ENCODE data around the gene SLC38A8.

SLC38A8 gene

GRCh38 chr16:84048871-84049270 is 6.3 kb upstream of the SLC38A8 start:
- no peak for DNase-seq (ENCODE audit: low read depth in 2 of 2)

GRCh38 chr16:84048270-84048669 is 5.7 kb upstream of the SLC38A8 start:
- DNase-seq (ENCODE audit: low read depth in 2 of 2) = no peak

GRCh38 chr16:84047626-84048025 is 5.0 kb upstream of the SLC38A8 start:
- no peak for DNase-seq (ENCODE audit: low read depth in 2 of 2)

DNA sequence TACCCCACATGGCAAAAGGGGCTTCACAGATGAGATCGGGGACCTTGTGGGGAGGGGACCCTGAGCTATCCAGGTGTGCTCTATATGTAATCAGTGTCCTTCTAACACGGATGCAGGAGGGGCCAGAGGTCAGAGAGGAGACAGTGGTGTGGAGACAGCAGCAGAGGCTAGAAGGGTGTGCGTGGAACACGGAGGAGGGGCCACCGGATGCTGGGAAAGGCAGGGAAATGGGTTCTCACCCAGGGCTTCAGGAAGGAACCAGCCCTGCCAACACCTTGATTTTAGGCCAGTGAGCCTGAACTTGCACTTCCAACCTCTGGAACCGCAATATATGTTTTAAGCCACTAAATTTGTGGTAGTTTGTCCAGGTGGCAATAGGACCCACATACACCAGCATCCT is 4.6 kb upstream of the SLC38A8 start:
- DNase-seq (ENCODE audit: low read depth in 2 of 2) = no peak

DNA sequence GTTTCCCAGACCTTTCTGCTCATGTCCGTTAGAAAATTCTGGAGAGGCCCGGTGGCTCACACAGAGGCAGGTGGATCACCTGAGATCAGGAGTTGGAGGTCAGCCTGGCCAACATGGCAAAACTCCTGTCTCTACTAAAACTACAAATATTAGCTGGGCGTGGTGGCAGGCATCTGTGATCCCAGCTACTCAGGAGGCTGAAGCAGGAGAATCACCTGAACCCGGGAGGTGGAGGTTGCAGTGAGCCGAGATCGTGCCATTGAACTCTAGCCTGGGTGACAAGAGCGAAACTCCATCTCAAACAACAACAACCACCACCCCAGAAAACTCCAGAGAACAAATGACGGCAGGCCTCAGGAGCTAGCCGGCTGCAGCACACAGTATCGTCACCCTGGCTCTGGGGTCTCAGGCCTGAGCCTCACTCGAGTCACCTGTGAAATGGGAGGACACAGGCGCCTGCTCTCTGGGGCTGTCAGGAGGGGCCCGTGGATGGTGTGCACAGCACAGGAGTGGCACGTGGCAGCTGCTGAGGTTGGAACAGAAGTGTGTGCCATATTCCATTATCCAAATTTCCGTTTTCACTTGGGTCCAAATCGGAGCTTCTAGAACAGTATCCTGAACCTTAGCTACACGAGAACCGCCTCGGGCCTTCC is 3.3 kb upstream of the SLC38A8 start:
- no peak for DNase-seq (ENCODE audit: low read depth in 2 of 2)

GRCh38 chr16:84045001-84045817 is 2.6 kb upstream of the SLC38A8 start:
- DNase-seq (ENCODE audit: low read depth in 2 of 2) = no peak

GRCh38 chr16:84044118-84044488 is 1.5 kb upstream of the SLC38A8 start:
- no peak for DNase-seq (ENCODE audit: low read depth in 2 of 2)

GRCh38 chr16:84043486-84044117 is 1.0 kb upstream of the SLC38A8 start:
- DNase-seq (ENCODE audit: low read depth in 2 of 2) = no peak

DNA sequence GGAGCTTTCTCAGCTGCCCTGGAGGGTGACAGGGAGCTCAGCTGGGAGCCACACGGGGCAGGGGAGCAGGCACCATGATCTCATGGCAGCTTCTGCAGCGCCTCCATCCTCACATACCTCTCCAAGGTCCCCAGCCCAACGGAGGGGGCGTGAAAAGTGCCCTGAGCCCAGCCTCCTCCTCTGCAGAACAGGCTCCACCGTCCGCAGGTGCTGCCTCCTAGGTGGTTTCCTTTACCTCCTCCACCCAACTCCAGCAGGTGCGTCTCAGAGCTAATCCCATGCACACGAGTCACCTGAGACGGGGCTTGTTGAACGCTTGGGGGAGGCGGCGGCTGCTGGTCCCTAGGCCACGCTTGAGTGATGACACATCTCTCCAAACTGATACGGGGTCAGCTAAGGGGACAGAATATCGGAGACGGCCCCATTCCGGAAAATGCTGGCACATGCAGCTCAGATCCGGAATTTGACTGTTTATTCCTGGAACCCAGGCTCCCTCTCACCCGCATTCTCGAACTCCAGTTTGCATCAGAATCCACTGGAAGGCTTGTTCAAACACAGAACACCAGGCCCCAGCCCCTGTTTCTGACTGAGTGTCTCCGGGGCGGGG is 387 bp upstream of the SLC38A8 start:
- no peak for DNase-seq (ENCODE audit: low read depth in 2 of 2)

- DNase-seq (ENCODE audit: low read depth in 2 of 2) = no peak
Measured at GRCh38 chr16:84041881-84042280, 714 bp downstream of the SLC38A8 start.

DNA sequence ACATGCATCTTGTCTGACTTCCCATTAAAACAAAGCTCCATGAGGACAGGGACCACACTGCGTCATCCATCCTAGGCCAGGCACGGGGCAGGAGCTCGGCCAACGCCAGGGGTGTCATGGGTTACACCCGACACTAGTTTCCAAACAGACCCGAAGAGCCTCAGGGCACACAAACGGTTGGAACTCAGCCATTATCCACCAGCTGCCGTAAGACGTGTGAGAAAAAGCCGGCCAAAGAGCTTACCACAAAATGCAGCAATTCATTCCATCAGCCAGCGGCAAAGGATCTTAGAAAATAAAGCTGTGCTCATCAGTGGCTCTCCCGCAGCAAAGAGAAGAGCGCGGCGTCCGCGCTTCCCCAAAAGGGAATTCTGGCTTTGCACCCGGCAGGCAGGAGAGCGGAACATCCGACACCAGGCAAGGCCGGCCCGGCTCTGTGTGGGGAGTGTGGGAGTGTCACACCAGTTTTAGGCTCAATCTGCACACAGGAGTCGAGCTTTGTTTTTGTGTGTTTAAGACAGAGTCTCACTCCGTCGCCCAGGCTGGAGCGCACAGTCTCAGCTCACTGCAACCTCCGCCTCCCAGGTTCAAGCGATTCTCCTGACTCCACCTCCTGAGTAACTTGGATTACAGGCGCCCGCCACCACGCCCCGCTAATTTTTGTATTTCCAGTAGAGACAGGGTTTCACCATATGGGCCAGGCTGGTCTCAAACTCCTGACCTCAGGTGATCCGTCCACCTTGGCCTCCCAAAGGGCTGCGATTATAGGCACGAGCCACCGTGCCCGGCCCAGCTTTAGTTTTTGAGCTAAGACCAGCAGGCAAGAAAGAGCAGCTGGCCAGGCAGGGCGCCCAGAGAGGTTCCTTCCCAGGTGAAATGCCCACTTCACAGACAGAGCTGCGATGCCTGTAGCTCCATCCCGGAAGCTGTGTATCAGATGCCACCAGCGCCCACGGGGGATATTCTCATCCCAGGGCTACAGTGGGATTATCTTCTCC is 1.5 kb downstream of the SLC38A8 start:
- no peak for DNase-seq (ENCODE audit: low read depth in 2 of 2)

- DNase-seq (ENCODE audit: low read depth in 2 of 2) = no peak
Measured at GRCh38 chr16:84040226-84040822, 2.3 kb downstream of the SLC38A8 start.

DNA sequence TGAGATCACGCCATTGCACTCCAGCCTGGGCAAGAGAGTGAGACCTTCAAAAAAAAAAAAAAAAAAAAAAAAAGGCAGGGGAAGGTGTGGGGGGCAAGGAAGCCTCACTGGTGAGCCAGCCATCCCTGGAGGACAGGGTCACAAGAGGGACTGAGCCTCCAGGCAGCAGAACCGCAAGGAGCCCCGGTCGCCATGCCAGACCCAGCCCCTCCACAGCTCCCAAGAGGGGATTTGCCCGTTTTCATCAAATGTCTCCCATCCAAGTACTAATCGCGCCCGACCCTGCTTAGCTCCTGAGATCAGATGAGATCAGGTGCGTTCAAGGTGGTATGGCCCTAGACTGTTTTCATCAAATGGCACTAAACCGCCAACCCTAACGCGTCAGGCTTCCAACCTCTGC is 2.9 kb downstream of the SLC38A8 start:
- DNase-seq (ENCODE audit: low read depth in 2 of 2) = no peak

DNA sequence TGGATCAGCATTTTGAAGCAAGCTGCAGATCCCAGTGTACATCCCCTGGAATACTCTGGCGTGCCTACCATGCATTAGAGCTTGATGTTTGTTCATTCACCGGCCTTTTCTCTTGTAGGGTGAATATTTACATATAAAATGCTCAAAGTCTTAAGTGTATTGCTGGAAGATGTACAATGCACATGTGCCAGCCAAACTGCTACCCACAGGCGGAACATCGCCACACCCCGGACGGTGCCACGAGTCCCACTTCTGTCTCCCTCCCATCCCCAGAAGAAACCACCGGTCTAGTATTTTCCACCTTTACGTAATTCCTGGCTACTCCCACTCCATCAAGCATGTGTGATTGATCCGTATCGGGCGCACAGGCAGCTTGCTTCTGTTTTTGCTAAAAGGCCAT is 4.1 kb downstream of the SLC38A8 start:
- no peak for DNase-seq (ENCODE audit: low read depth in 2 of 2)

DNA sequence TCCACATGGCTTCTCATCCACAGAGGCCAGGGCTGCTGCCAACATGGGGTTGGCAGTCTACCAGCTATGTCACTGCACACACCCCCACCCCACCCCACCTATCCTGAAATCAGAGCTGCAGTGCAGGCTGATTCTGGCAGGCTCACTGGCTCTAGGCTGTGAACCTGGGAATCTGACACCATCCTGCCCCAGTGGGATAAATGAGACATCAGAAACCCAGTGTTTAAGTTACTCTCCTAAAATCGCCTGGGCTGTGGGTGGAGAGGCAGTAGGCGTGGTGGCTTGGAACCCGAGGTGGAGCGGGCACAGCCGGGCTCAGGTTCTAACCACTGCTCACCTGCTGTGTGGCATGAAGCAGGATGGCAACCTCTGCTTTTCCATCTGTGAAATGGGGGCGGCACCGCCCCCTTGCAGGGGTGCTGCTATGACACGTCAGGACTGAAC is 5.6 kb downstream of the SLC38A8 start:
- no peak for DNase-seq (ENCODE audit: low read depth in 2 of 2)

GRCh38 chr16:84036131-84036530 is 6.5 kb downstream of the SLC38A8 start:
- DNase-seq (ENCODE audit: low read depth in 2 of 2) = no peak

DNA sequence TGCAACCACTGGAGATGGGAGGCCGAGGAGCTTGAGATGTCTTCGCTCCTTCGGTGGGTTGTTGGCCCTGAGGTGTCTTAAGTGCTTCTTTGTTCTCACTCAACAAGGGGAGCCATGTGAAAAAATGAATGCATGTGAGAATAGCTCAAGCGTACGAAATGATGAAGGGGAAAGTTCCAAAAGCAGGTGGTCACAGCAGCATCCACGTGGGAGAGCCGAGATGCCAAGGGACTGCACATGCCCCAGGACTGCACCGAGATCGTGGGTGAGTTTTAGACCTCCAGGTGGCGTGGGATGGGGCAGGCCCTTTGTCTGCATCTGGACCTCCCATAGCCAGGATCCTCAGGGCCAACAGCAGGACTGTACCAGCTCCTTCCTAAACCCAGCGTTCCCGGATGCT is 8.1 kb downstream of the SLC38A8 start:
- DNase-seq (ENCODE audit: low read depth in 2 of 2) = no peak

DNA sequence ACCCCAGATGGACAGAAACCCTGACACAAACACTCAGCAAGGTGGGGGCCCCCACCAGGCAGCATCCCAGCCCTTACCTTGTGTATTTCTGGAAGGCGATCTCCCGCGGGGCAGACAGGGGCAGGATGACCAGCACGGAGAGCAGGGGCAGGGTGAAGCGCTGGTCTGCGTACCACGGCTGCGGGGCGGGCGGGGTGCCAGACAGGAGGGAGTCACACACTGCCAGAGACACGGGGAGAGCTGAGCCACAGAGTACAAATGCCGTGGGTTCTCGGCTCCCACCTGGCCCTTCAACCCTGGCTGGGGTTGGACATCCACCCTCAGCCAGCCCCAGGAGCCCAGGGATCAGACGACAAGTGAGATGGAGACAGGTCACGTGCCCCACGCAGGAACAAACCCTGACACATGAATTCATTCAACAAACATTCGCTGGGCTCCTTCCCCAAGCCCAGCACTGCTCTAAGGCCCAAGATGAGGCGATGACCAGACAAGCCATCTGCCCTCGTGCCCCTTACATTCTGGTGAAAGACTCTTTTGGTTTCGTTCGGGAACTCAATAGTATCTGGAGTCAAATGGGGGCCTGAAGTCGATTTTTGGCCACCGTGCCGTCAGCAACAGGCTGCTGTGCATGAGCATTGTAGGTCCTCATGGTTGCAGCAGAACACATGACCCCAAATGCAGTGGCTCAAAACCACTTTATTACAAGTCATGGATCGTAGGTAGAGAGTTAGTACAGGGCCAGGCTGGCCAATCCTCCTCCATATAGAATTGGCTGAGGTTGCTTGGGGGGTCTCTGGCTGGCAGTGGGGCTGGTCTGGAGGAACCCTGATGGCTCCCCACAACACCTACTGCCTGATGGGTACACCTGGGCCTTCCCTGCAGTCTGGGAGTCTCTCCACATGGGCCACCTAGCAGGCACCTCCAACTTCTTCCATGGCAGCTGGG is 9.1 kb downstream of the SLC38A8 start:
- DNase-seq (ENCODE audit: low read depth in 2 of 2) = no peak

GRCh38 chr16:84032458-84033178 is 10.0 kb downstream of the SLC38A8 start:
- DNase-seq (ENCODE audit: low read depth in 2 of 2) = no peak
